CD14-positive monocyte (primary cell): ENCODE measurements around the gene NMB. TPM values are rescaled to one million over a fixed set of nuclear protein-coding genes. Genes with fewer than 3 reads are reported as not detected.
A peak's percentile ranks its signal among the peaks of the same experiment; 100 is the strongest.

ENCODE experiments used
- DNase-seq, 3 donors: peaks; one replicate each; pipeline ENCODE4 v3.0.0-alpha.2; 2011 to 2022
- H2AFZ ChIP-seq: 2 replicates; pipeline ENCODE4 v1.6.0; 2012; ENCODE audit warnings: mild to moderate bottlenecking, low read depth, low read length, inconsistent platforms; ENCODE audit not compliant: insufficient read depth, poor library complexity, severe bottlenecking
- H3K27ac ChIP-seq, 2 donors: 1 replicate in 1 of 2; 2 replicates in 1 of 2; pipeline ENCODE4 v1.5.1; 2012 to 2013; ENCODE audit warnings: low read length in 2 of 2, control low read depth in 1 of 2, inconsistent platforms in 1 of 2, low read depth in 1 of 2, mild to moderate bottlenecking in 1 of 2
- H3K27me3 ChIP-seq, 2 donors: one replicate each; pipeline versions ENCODE4 v1.6.0 to v1.6.1; 2011 to 2013; ENCODE audit warnings: low read length in 2 of 2; ENCODE audit not compliant: control insufficient read depth in 2 of 2, insufficient read depth in 2 of 2
- H3K36me3 ChIP-seq, 2 donors: replicated peaks in 1 of 2; 1 replicate in 1 of 2; 2 replicates in 1 of 2; pipeline versions ENCODE4 v1.5.1 to v1.6.1; 2012 to 2013; ENCODE audit warnings: low read length in 2 of 2, control low read depth in 1 of 2, inconsistent platforms in 1 of 2, mild to moderate bottlenecking in 1 of 2; ENCODE audit not compliant: insufficient read depth in 2 of 2, control insufficient read depth in 1 of 2
- H3K4me1 ChIP-seq, 2 donors: 1 replicate in 1 of 2; 2 replicates in 1 of 2; pipeline versions ENCODE4 v1.5.1 to v1.6.1; 2012 to 2013; ENCODE audit warnings: low read length in 2 of 2, control low read depth in 1 of 2, inconsistent platforms in 1 of 2, mild to moderate bottlenecking in 1 of 2, moderate library complexity in 1 of 2; ENCODE audit not compliant: insufficient read depth in 2 of 2, control insufficient read depth in 1 of 2
- H3K4me2 ChIP-seq: replicated peaks from 2 replicates; pipeline ENCODE3; 2012; ENCODE audit warnings: low read length, moderate library complexity, mild to moderate bottlenecking; ENCODE audit not compliant: poor library complexity, severe bottlenecking; ENCODE audit errors: extremely low read depth
- H3K4me3 ChIP-seq, 3 experiments: fragments of 200-600 bp in 1 of 3; sonication (generic) in 1 of 3; replicated peaks in 1 of 3; 1 replicate in 2 of 3; 2 replicates in 1 of 3; pipeline ENCODE4 v1.5.1; 2011 to 2013; ENCODE audit warnings: low read length in 3 of 3, mild to moderate bottlenecking in 3 of 3, control low read depth in 2 of 3, low read depth in 2 of 3, inconsistent platforms in 1 of 3, moderate library complexity in 1 of 3
- H3K79me2 ChIP-seq: 2 replicates; pipeline ENCODE4 v1.6.0; 2012; ENCODE audit warnings: mild to moderate bottlenecking, control low read depth, inconsistent platforms, low read length, moderate library complexity; ENCODE audit not compliant: insufficient read depth
- H3K9ac ChIP-seq: 2 replicates; pipeline ENCODE4 v1.6.0; 2017; ENCODE audit warnings: low read length, mild to moderate bottlenecking; ENCODE audit not compliant: insufficient read depth, poor library complexity, severe bottlenecking
- H3K9me3 ChIP-seq, 2 donors: replicated peaks in 1 of 2; 1 replicate in 1 of 2; 2 replicates in 1 of 2; pipeline versions ENCODE4 v1.5.1 to v1.6.1; 2012 to 2013; ENCODE audit warnings: low read length in 2 of 2, control low read depth in 1 of 2; ENCODE audit not compliant: control insufficient read depth in 1 of 2, insufficient read depth in 1 of 2
- H4K20me1 ChIP-seq: 2 replicates; pipeline ENCODE4 v1.6.0; 2012; ENCODE audit warnings: mild to moderate bottlenecking, low read length, control low read depth, moderate library complexity; ENCODE audit not compliant: insufficient read depth
- H3K27ac Mint-ChIP-seq, 7 donors: one replicate each; pipeline ENCODE4 v1.8.0; 2020; ENCODE audit warnings: mild to moderate bottlenecking in 7 of 7, mixed read lengths in 7 of 7, moderate library complexity in 6 of 7, inconsistent platforms in 2 of 7
- H3K27me3 Mint-ChIP-seq, 3 donors: one replicate each; pipeline ENCODE4 v1.8.0; 2021 to 2022; ENCODE audit warnings: low read depth in 3 of 3, mild to moderate bottlenecking in 3 of 3, mixed read lengths in 3 of 3, moderate library complexity in 3 of 3, inconsistent platforms in 1 of 3
- H3K36me3 Mint-ChIP-seq, 2 donors: one replicate each; pipeline ENCODE4 v1.8.0; 2020; ENCODE audit warnings: mixed read lengths in 2 of 2, inconsistent platforms in 1 of 2, mild to moderate bottlenecking in 1 of 2
- H3K4me1 Mint-ChIP-seq: one replicate; pipeline ENCODE4 v1.8.0; 2020; ENCODE audit warnings: mild to moderate bottlenecking, mixed read lengths
- H3K4me3 Mint-ChIP-seq, 2 donors: one replicate each; pipeline ENCODE4 v1.8.0; 2020; ENCODE audit warnings: mild to moderate bottlenecking in 2 of 2, mixed read lengths in 2 of 2, moderate library complexity in 1 of 2
- H3K9me3 Mint-ChIP-seq, 7 donors: one replicate each; pipeline ENCODE4 v1.8.0; 2020 to 2022; ENCODE audit warnings: mixed read lengths in 7 of 7, mild to moderate bottlenecking in 6 of 7, moderate library complexity in 6 of 7, inconsistent platforms in 2 of 7
- CTCF ChIP-seq: fragments of 200-600 bp; IDR thresholded peaks from one replicate; pipeline ENCODE4 v1.8.0; 2022; ENCODE audit warnings: antibody characterized with exemption, mild to moderate bottlenecking
- WGBS: methylation state at CpG from one replicate; pipeline ENCODE4 v1.1.5; 2013; ENCODE audit warnings: missing lambda C conversion rate; ENCODE audit not compliant: insufficient coverage; 5-methylcytosine and 5-hydroxymethylcytosine counted together
- intact Hi-C, 2 donors: fragments of 100-400 bp; cut with micrococcal nuclease; formaldehyde crosslinking; loops; one replicate each; pipeline versions ENCODE4 v1.15.0 to v1.15.1; 2023
- polyA plus RNA-seq, 3 donors: library from polyadenylated mRNA; depleted of rRNA in 1 of 3; unstranded in 2 of 3; stranded (reverse) in 1 of 3; fragments of 300-500 nt in 2 of 3; fragments of >200 nt in 1 of 3; fragmentation: Illumina TruSeq in 2 of 3; gene quantifications; 1 replicate in 2 of 3; 2 replicates in 1 of 3; pipeline ENCODE4 v1.2.3, GENCODE V29; 2012 to 2021

NMB gene
- polyA plus RNA-seq, 3 donors, result 0.45 to 0.81 (median 0.56) TPM

GRCh38 chr15:84666373-84666772 lies 8.4 kb upstream of the NMB start:
- Histone ChIP-seq H3K4me2 (no peak overlapping the region), H3K36me3 (peaks cover 57 to 87% of the 10 kb centered on the region in 2 donors), H3K4me3 (no peak overlapping the region), H4K20me1 (peaks cover 9% of the 10 kb centered on the region), H3K9me3 (no peaks in the 10 kb centered on the region), H3K27me3 (no peaks in the 10 kb centered on the region), H2AFZ (no peak overlapping the region), H3K9ac (no peak overlapping the region), H3K79me2 (no peaks in the 10 kb centered on the region), H3K27ac (no peak overlapping the region), H3K4me1 (no peaks in the 10 kb centered on the region)
- no CpG with 5 or more reads among the region's 2 CpGs for WGBS
- DNase-seq, result no peak
- H3K27me3 Mint-ChIP-seq, result no peaks in the 10 kb centered on the region
- H3K4me3 Mint-ChIP-seq, result no peak overlapping the region
- peaks cover 63 to 91% of the 10 kb centered on the region in 2 donors for H3K36me3 Mint-ChIP-seq
- H3K4me1 Mint-ChIP-seq, result no peaks in the 10 kb centered on the region
- H3K27ac Mint-ChIP-seq, result peak overlapping the region in 2 of 7 donors; percentile 7 to 27
- intact Hi-C loops, result no loop called here
- H3K9me3 Mint-ChIP-seq, result peaks cover 0 to 1% (median 0%) of the 10 kb centered on the region in 7 donors
- TF ChIP-seq CTCF, result no peak

GRCh38 chr15:84661001-84661400 lies 3.0 kb upstream of the NMB start:
- Mint-ChIP-seq H3K27me3 (peaks cover 0 to 8% (median 8%) of the 10 kb centered on the region in 3 donors), H3K27ac (peak overlapping the region in 1 of 7 donors; percentile 25), H3K4me1 (peaks cover 19% of the 10 kb centered on the region), H3K36me3 (peaks cover 29 to 60% of the 10 kb centered on the region in 2 donors), H3K9me3 (peaks cover 0 to 1% (median 0%) of the 10 kb centered on the region in 7 donors), H3K4me3 (no peak overlapping the region)
- no peak overlapping the region for H3K4me2 ChIP-seq
- peaks cover 15 to 17% of the 10 kb centered on the region in 2 donors for H3K4me1 ChIP-seq
- no peak overlapping the region for H3K9ac ChIP-seq
- H3K79me2 ChIP-seq, result no peaks in the 10 kb centered on the region
- TF ChIP-seq CTCF, result no peak
- no peak overlapping the region for H2AFZ ChIP-seq
- intact Hi-C loops, result no loop called here
- no peaks in the 10 kb centered on the region for H3K27me3 ChIP-seq
- no peak for DNase-seq
- 100% methylated on average over 4 of the region's 10 CpGs for WGBS
- H3K9me3 ChIP-seq, result no peaks in the 10 kb centered on the region
- peaks cover 11 to 48% of the 10 kb centered on the region in 2 donors for H3K36me3 ChIP-seq
- peaks cover 18% of the 10 kb centered on the region for H4K20me1 ChIP-seq
- no peak overlapping the region for H3K27ac ChIP-seq
- no peak overlapping the region for H3K4me3 ChIP-seq
